Measurements from ENCODE around the gene PDZD2.

DNA sequence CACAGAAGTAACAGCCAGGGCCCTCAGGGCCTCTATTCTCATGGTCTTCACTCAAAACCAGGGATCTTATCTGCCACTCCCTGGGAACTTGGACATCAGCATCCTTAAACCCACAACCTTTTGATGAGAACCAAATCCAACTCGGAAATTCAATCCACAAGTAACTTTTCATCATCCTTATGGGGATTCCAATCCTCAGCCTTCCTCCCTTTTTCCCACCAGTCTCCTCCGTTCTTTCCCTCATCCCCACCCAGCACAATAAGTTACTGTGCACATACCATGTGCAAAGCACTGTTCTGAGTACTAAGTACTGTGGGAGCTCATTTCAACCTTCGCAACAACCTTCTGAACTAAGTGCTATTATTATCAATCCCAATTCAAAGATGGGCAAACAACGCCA, 518.1 kb downstream of the PDZD2 start:
- TF ChIP-seq, protein P1, sequence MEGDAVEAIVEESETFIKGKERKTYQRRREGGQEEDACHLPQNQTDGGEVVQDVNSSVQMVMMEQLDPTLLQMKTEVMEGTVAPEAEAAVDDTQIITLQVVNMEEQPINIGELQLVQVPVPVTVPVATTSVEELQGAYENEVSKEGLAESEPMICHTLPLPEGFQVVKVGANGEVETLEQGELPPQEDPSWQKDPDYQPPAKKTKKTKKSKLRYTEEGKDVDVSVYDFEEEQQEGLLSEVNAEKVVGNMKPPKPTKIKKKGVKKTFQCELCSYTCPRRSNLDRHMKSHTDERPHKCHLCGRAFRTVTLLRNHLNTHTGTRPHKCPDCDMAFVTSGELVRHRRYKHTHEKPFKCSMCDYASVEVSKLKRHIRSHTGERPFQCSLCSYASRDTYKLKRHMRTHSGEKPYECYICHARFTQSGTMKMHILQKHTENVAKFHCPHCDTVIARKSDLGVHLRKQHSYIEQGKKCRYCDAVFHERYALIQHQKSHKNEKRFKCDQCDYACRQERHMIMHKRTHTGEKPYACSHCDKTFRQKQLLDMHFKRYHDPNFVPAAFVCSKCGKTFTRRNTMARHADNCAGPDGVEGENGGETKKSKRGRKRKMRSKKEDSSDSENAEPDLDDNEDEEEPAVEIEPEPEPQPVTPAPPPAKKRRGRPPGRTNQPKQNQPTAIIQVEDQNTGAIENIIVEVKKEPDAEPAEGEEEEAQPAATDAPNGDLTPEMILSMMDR (IDR thresholded peaks at IDR 0.05; ENCODE audit: low read depth, low read length, poor library complexity, severe bottlenecking) = no peak
- TF ChIP-seq EZH2phosphoT487 (IDR thresholded peaks at IDR 0.05; ENCODE audit: borderline replicate concordance, low read length) = no peak

Data from DOHH2 (cell line).